HG02759 (cell line): ENCODE measurements around the gene DUSP9.

Experiments used
- ATAC-seq: cut with Tn5 transposase; IDR thresholded peaks from one replicate; pipeline ENCODE4 v1.9.1; 2021; ENCODE audit warnings: mild to moderate bottlenecking, moderate library complexity; ENCODE audit not compliant: unreplicated experiment

DUSP9 gene

GRCh38 chrX:153647461-153648357 is 706 bp downstream of the DUSP9 start:
- no peak for ATAC-seq

GRCh38 chrX:153648358-153649177 is 1.6 kb downstream of the DUSP9 start:
- ATAC-seq, result no peak

GRCh38 chrX:153649178-153649914 is 2.3 kb downstream of the DUSP9 start:
- peak; percentile 52 for ATAC-seq

GRCh38 chrX:153649915-153650782 is 3.1 kb downstream of the DUSP9 start:
- ATAC-seq, result no peak

GRCh38 chrX:153650959-153651358 is 4.0 kb downstream of the DUSP9 start:
- no peak for ATAC-seq

- ATAC-seq, result no peak
These were observed 4.6 kb downstream of the DUSP9 start for GRCh38 chrX:153651540-153652079.

GRCh38 chrX:153653556-153653955 is 6.6 kb downstream of the DUSP9 start:
- ATAC-seq, result no peak

- no peak for ATAC-seq
These were observed 10.2 kb downstream of the DUSP9 start for GRCh38 chrX:153657161-153657560.

GRCh38 chrX:153659268-153659667 is 12.3 kb downstream of the DUSP9 start:
- no peak for ATAC-seq

GRCh38 chrX:153662266-153662665 is 15.3 kb downstream of the DUSP9 start:
- ATAC-seq, result no peak

GRCh38 chrX:153665726-153666306 is 18.8 kb downstream of the DUSP9 start:
- no peak for ATAC-seq

- no peak for ATAC-seq
These were observed 20.4 kb downstream of the DUSP9 start for GRCh38 chrX:153667281-153667955.

- ATAC-seq, result no peak
These were observed 21.0 kb downstream of the DUSP9 start for GRCh38 chrX:153667956-153668396.

GRCh38 chrX:153668423-153669173 is 21.6 kb downstream of the DUSP9 start:
- no peak for ATAC-seq

- no peak for ATAC-seq
These were observed 22.3 kb downstream of the DUSP9 start for GRCh38 chrX:153669174-153669890.

GRCh38 chrX:153669901-153670731 is 23.1 kb downstream of the DUSP9 start:
- no peak for ATAC-seq
